ENCODE data around the gene ABCA13.

The ABCA13 gene

GRCh38 chr7:48414011-48414732 is 242.9 kb downstream of the ABCA13 start:
- no peak overlapping the region for H3K4me3 ChIP-seq
- no peak overlapping the region for H3K27ac ChIP-seq

DNA sequence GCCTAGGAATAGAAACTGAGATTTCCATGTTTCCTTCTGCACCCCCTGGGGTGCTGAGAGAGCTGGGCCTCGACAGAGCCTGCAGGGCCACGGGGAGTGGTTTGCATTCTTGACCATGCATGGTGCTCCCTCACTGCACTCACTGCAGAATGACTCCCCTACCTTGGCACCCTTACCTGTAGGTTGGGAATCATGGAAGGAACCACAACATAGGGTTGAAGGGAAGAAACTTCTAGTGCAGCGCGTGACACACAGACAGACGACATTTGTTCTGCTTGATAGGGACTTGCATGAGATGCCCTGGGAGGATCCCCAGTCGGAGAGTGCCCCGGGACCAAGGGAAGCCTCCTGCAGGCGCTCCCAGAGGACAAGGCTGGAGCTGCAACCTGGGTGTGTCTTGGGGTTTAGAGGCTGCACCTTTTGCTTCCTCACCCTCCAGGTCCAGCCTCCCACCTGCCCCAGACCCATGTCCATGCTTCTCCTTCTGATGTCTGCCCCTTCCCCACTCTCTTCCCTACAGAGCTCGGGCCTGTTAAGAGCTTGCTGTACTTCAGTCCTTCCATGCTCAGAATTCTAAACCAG is 245.2 kb downstream of the ABCA13 start:
- Histone ChIP-seq H3K27ac (no peak overlapping the region), H3K4me3 (no peak overlapping the region)

GRCh38 chr7:48419401-48419800 is 248.1 kb downstream of the ABCA13 start:
- Histone ChIP-seq H3K4me3 (no peak overlapping the region), H3K27ac (no peak overlapping the region)

DNA sequence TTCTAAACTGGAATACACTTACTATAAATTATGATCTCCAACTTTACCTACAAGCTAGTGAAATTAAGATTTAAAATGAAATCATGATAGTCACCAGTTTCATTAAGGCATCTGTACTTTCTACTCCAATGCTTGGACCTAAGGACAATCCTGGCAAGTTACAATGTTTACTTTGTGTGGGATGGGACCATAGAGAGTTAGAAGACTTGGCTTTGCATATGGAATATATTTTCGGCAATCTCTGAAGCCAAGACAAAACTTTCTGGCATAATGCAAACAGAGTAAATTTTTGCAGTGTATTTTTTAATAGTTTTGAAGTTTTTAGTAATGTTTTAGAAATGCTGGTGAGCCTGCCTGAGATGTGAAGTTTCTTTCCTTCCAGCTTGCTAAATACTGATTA is 248.9 kb downstream of the ABCA13 start:
- Histone ChIP-seq H3K4me3 (no peak overlapping the region), H3K27ac (no peak overlapping the region)

- Histone ChIP-seq H3K27ac (no peak overlapping the region), H3K4me3 (no peak overlapping the region)
These were observed 250.1 kb downstream of the ABCA13 start for GRCh38 chr7:48421357-48421756.

GRCh38 chr7:48424731-48425130 is 253.5 kb downstream of the ABCA13 start:
- Histone ChIP-seq H3K4me3 (no peak overlapping the region), H3K27ac (no peak overlapping the region)

DNA sequence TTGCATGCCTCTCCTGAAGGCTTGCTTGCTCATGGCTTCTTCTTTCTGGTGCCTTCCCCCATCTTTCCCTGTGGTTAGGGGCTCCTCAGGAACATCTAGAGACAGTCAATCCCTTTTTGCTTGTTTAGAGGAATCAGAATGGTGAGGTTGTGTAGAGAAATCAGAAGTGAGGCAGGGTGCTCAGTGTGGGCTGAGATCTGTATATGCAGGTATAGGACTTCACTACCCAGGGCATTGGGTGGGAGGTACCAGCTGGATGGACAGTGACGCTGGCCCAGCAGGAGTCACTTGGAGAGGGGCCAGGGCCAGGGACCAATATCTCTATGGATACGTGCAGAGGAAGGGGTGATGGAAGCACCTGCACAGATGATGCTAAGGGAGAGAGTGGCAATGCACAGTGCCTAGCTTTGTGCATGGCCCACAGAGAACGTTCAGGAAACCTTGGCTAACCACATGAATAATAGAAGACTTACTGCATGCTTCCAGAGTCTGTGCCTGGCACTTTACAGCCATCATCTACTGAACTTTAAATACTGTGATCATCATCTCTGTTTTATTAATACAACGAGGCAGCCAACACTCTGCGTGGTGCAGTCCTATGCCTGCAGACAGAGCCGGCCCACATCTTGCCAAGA is 255.2 kb downstream of the ABCA13 start:
- H3K4me3 ChIP-seq, result no peak overlapping the region
- H3K27ac ChIP-seq, result no peak overlapping the region

DNA sequence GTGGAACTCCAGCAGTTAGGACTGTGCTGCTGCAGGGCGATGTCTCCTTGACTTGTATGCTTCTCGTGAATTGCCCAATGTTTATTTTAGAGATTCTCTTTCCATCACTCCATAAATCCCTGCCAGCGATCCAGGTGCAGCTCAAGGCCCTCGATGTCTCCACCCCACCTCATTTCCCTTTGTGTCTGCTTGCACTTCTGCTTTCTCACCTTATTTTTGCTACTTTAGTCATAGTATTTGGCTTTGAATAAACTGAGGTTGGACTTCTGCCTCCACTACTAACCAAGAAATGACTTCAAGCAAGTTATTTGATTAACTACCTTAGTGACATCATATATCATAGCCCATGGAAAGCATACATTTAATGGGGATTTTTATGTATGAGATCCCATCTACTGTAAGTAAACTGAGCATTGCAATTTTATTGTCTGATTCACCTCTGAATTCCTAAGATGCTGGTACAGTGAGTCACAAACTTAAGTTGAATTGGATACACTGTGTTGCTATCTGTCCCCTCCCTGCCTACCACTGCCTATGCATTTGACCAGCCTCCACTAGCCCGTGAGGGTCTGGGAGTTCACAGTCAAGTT is 255.8 kb downstream of the ABCA13 start:
- Histone ChIP-seq H3K4me3 (no peak overlapping the region), H3K27ac (no peak overlapping the region)

DNA sequence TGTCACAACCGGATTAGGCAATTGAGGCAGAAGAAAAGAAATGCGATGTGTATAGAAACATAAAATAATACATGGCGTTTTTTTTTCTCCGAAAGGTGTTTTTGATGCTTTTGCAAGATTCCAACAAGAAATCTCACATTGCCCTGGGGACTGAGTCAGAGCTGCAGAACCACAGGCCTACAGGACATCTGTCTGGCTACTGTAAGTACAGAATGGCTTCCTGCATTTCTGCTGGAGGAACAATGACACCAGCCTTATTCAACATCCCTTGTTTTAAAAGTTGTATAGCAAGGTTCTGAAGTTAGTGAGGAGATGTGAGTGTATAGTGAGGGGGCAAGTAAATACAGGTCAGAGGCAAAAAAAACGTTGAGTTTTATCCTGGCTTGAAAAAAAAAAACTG is 256.4 kb downstream of the ABCA13 start:
- Histone ChIP-seq H3K27ac (no peak overlapping the region), H3K4me3 (no peak overlapping the region)

DNA sequence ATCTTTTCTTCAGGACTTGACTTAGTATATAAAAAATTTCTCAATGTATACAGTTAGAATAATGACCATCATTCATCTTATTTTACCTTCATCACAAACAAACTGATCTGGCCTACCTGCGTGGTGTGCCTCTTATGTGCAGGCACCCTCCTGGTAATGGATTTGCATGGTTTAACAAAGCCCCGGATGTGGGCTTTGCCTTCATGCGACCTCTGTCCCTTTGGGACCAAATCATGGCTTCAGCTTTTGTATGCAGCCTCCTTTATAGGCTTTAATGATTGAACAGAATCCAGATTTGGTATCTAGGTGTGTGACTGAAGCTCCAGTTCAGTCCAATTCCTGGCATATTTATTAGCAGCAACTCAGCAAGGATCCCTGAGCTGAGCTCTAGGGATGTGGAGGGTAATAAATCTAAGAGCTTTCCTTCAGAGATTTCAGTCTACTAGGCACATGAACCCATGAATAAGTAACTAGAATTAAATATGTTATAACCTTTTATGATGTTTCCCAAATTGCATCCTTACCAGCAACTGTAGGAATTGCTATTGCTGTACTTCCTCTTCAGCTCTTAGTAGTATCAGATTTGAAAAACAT is 256.9 kb downstream of the ABCA13 start:
- Histone ChIP-seq H3K4me3 (no peak overlapping the region), H3K27ac (no peak overlapping the region)

GRCh38 chr7:48429117-48429516 is 257.9 kb downstream of the ABCA13 start:
- H3K4me3 ChIP-seq, result no peak overlapping the region
- H3K27ac ChIP-seq, result no peak overlapping the region

DNA sequence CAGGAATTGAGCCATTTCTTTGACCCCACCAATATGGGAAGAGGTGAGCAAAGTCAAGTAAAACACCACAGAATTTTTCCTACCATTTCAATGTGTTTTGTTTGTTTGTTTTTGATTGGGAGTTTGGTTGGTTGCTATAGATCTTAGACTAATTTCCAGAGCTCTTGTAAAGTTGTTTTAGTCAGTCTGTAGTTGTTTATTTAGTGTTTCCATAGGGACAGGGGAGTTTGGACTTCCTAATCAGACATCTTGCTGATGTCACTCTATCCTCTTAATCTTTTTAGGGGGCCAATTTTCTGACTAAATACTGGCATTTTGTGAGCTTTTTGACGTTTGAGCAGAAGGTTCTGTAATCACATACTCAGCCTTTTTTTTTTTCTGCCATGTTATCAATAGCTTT is 266.9 kb downstream of the ABCA13 start:
- Histone ChIP-seq H3K4me3 (no peak overlapping the region), H3K27ac (no peak overlapping the region)

DNA sequence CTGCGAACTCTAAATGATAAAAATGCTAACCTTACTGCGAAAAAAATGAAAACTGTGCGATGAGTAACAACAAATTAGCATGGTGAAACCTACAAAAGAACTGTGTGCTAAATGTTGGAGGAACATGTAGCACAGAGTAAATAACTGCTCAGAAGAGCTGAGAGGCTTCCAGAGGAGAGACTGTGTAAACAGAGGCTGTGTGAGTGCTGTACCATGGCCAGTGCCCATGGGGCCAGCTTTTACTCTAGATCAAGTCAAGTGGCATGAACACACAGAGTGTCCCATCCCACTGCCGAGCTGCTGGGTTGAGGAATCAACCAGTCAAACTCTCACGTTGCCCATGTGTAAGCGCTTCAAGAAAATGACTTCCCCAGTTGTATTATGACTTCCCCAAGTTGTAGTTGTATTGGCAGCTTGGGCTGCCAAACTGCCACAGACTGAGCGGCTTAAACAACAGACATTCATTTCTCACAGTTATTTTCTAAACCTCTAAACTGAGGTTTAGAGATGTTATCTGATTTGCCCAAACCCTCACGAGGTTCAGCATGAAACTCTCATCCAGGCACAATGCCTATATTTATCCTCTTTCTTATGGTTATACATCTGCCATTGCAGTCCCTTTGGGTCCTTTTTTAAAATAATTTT is 270.7 kb downstream of the ABCA13 start:
- no peak overlapping the region for H3K4me3 ChIP-seq
- H3K27ac ChIP-seq, result no peak overlapping the region

GRCh38 chr7:48443051-48443450 is 271.8 kb downstream of the ABCA13 start:
- Histone ChIP-seq H3K27ac (no peak overlapping the region), H3K4me3 (no peak overlapping the region)

DNA sequence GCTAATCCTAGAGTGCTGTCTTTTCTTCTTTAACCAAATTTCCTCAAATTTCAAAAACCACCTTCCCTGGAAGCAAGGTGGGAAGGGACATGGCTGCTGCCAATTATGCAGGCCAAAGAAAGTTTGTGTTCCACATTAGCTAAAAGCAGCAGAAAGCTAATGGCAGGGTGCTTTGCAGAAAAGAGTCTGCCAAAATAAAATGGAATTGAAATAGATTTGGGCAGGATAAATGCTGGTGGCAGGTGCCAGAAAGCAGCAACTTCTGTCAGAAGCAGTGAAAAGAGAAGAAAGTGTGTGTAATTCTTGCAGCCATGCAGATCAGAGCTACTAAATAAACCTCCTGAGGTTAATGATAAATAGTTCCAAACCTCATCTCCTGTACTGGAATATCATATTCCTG is 275.5 kb downstream of the ABCA13 start:
- Histone ChIP-seq H3K27ac (no peak overlapping the region), H3K4me3 (no peak overlapping the region)

- H3K27ac ChIP-seq, result no peak overlapping the region
- H3K4me3 ChIP-seq, result no peak overlapping the region
These were observed 281.0 kb downstream of the ABCA13 start for GRCh38 chr7:48452218-48452617.

DNA sequence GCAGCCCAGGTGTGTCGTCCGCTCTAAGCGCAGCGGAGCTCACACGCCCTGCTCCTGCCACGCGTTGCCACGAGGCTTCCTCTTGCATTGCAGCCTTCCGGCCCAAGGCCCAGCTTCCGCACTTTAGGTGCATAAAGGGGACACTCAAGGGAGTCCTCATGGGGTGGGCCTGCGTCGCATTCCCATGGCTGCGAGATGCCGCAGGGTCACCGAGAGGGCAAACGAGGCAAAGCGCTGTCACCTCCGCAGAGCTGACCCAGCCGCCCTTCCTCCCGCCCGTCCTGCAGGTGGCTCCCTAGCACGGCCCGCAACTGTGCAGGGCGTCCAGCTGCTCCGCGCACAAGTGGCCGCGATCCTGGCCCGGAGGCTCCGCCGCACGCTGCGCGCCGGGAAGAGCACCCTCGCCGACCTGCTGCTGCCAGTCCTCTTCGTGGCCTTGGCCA is 283.5 kb downstream of the ABCA13 start:
- no peak overlapping the region for H3K27ac ChIP-seq
- no peak overlapping the region for H3K4me3 ChIP-seq

GRCh38 chr7:48455363-48455762 is 284.1 kb downstream of the ABCA13 start:
- Histone ChIP-seq H3K27ac (no peak overlapping the region), H3K4me3 (no peak overlapping the region)

DNA sequence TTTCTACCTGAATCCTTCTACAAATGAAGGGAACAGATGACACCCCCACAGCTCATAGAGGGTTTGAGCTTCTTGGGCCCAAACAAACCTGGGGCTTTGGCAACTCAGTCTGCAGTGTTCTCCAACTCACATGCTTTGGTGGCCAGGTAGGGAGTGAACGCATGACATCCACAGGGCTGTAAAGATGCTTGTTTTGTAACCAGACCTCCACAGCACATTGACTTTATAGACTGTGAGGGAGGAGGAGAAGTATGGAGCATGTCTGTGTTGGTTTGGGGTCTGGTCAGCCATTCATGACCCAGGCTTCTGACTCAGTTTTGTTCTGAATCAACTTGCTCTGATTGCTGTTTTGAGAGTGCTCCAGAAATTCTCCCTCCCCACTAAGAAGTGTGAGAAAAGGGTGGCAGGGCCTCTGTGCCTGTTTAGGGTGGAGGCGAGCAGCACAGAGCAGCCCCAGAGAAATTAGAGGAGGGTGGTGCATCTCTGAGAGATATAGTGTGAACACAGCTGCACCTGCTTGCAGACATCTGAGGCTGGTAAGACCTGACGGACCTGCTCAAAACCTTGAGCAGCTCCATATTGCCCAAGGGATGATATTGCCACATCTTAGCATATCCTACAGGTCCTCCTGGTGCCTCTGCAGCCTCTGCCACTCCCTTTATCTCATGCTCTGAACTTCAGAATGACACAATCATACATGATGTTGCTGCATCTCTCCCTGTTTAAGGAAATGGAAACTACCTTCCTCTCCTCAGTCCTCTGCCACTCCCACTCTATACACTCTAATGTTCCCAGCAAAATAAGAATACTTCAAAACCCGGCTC is 287.7 kb downstream of the ABCA13 start:
- Histone ChIP-seq H3K27ac (peak overlapping the region in 8 of 21 experiments; percentile 18 to 67 (median 47)), H3K4me3 (no peak overlapping the region)
